Measurements from ENCODE around the gene DTX4. TPM values are rescaled to one million over a fixed set of nuclear protein-coding genes. Genes with fewer than 3 reads are reported as not detected.

The DTX4 gene
- total RNA-seq, 1 experiment from 2014 or later: 7.6 TPM

DNA sequence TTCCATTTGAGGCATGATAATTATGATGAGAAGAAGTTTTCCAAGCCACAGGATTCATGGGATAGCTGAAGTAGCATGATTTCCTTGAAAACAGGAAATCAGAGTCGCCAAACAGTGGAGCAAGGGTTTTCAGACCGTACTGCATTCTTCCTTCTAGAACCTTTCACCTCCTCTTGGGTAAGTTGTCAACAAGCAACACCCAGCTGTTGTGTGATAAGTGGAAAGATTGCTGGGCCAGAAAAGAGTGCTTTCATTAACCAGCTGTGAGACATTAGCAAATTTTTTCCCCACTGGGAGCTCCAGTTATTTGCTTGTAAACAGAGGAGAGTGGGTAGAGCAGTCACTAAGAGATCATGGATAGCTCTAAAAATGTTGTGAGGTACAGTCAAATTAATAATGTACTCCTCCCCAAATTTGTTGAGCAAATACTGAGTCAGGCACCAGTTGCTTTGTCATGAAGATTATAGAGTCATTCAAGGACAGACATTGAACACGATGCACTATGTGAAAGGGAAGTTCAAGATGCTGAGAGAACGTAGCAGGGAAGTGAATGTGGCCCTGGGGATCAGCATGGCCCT lies 52.5 kb downstream of the DTX4 start:
- no peak for DNase-seq (ENCODE audit: low read depth, low spot score)
- Histone ChIP-seq H3K79me2 (ENCODE audit: insufficient read depth, low read length) (no peaks in the 10 kb centered on the region), H3K27ac (ENCODE audit: low read depth, low read length) (no peak overlapping the region), H3K4me3 (replicated peaks in 1 of 2; ENCODE audit: low read depth in 1 of 2, low read length in 2 of 2) (no peak overlapping the region), H3K4me1 (ENCODE audit: control insufficient read depth in 1 of 2, insufficient read depth in 2 of 2, low read length in 2 of 2) (no peaks in the 10 kb centered on the region), H2AFZ (ENCODE audit: low read depth, low read length, poor library complexity, severe bottlenecking) (no peak overlapping the region), H3K27me3 (ENCODE audit: insufficient read depth, low read length) (no peaks in the 10 kb centered on the region), H3K9me2 (ENCODE audit: insufficient read depth) (no peaks in the 10 kb centered on the region), H4K20me1 (ENCODE audit: insufficient read depth) (no peaks in the 10 kb centered on the region), H3K36me3 (ENCODE audit: control insufficient read depth in 1 of 2, insufficient read depth in 2 of 2, low read length in 2 of 2) (no peaks in the 10 kb centered on the region), H3K4me2 (ENCODE audit: low read length) (no peak overlapping the region), H3K9ac (ENCODE audit: low read length) (no peak overlapping the region), H3K9me3 (ENCODE audit: control insufficient read depth in 1 of 2, insufficient read depth in 1 of 2, low read depth in 1 of 2, low read length in 2 of 2) (no peaks in the 10 kb centered on the region)
- ChIA-PET CTCF (no interaction called here), POLR2A (no interaction called here), RAD21 (ENCODE audit: low non-redundant PET in 1 of 2, low total read pairs in 2 of 2, uncharacterized antibody in 2 of 2, unreplicated experiment in 2 of 2) (no interaction called here)
- ATAC-seq: no peak
- intact Hi-C loops (cut with micrococcal nuclease): no loop called here
- no TSS peak for BruUV-seq (replicated peaks)
- TF ChIP-seq TCF7L2 (IDR thresholded peaks at IDR 0.05; ENCODE audit: borderline replicate concordance, extremely low read depth, insufficient read depth, insufficient read length) (no peak), EGR1 (IDR thresholded peaks at IDR 0.05; ENCODE audit: low read depth) (no peak), JUND (IDR thresholded peaks at IDR 0.05) (no peak), CBX3 (IDR thresholded peaks at IDR 0.05; ENCODE audit: low read depth) (no peak), SRF (IDR thresholded peaks at IDR 0.05; ENCODE audit: low read depth) (no peak), YY1 (IDR thresholded peaks at IDR 0.05; ENCODE audit: extremely low read depth, insufficient replicate concordance, low read depth, low read length) (no peak), RAD21 (IDR thresholded peaks at IDR 0.05; ENCODE audit: low read depth) (no peak), ZFX (IDR thresholded peaks at IDR 0.05) (no peak)
- TF ChIP-seq, protein P1, sequence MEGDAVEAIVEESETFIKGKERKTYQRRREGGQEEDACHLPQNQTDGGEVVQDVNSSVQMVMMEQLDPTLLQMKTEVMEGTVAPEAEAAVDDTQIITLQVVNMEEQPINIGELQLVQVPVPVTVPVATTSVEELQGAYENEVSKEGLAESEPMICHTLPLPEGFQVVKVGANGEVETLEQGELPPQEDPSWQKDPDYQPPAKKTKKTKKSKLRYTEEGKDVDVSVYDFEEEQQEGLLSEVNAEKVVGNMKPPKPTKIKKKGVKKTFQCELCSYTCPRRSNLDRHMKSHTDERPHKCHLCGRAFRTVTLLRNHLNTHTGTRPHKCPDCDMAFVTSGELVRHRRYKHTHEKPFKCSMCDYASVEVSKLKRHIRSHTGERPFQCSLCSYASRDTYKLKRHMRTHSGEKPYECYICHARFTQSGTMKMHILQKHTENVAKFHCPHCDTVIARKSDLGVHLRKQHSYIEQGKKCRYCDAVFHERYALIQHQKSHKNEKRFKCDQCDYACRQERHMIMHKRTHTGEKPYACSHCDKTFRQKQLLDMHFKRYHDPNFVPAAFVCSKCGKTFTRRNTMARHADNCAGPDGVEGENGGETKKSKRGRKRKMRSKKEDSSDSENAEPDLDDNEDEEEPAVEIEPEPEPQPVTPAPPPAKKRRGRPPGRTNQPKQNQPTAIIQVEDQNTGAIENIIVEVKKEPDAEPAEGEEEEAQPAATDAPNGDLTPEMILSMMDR (IDR thresholded peaks at IDR 0.05 in 2 of 3, conservative IDR thresholded peaks at IDR 0.05 in 1 of 3; ENCODE audit: borderline replicate concordance in 1 of 3, insufficient read depth in 1 of 3, low read depth in 2 of 3, low read length in 2 of 3): no peak
- TF ChIP-seq, protein P2, sequence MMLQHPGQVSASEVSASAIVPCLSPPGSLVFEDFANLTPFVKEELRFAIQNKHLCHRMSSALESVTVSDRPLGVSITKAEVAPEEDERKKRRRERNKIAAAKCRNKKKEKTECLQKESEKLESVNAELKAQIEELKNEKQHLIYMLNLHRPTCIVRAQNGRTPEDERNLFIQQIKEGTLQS (IDR thresholded peaks at IDR 0.05): no peak

All from HCT116 (cell line).